HEK293T (cell line): Measurements from ENCODE around the gene LRP8.
"Not testable (repeated sequence)": the region's sequence is repeated elsewhere in the genome, so short reads cannot be mapped to it uniquely, and the experiment has no call there.

Experiments
- CTCF ChIA-PET: fragments of 350-600 bp; formaldehyde crosslinking; extraction: SDS; loops from one replicate; lab custom pipeline; 2021; ENCODE audit warnings: antibody characterized with exemption, inconsistent platforms; lab: Yijun Ruan, JAX
- POLR2A ChIA-PET: fragments of 350-600 bp; formaldehyde crosslinking; extraction: SDS; loops from one replicate; lab custom pipeline; 2020; ENCODE audit warnings: antibody characterized with exemption, inconsistent platforms; lab: Yijun Ruan, JAX
- DNase-seq: peaks from one replicate; pipeline ENCODE4 v3.0.0; 2012; ENCODE audit warnings: mixed read lengths; ENCODE audit errors: extremely low spot score
- ARNT ChIP-seq: fragments of 450-650 bp; IDR thresholded peaks from 2 replicates; pipeline ENCODE4 v1.6.1; 2017; ENCODE audit warnings: mild to moderate bottlenecking
- BHLHE40 ChIP-seq: fragments of 450-650 bp; IDR thresholded peaks from 2 replicates; pipeline ENCODE4 v1.6.1; 2016; ENCODE audit warnings: mild to moderate bottlenecking, moderate library complexity, borderline replicate concordance
- CTBP1 ChIP-seq: fragments of 450-650 bp; IDR thresholded peaks from 2 replicates; pipeline ENCODE4 v1.6.1; 2016; ENCODE audit warnings: borderline replicate concordance
- ELF4 ChIP-seq: fragments of 450-650 bp; IDR thresholded peaks from 2 replicates; pipeline ENCODE4 v1.6.1; 2017; ENCODE audit warnings: antibody characterized with exemption
- FOXA1 ChIP-seq: fragments of 450-650 bp; IDR thresholded peaks from 2 replicates; pipeline ENCODE4 v1.6.1; 2016; ENCODE audit warnings: mild to moderate bottlenecking
- FOXK2 ChIP-seq: fragments of 450-650 bp; IDR thresholded peaks from 2 replicates; pipeline ENCODE4 v1.6.1; 2016; ENCODE audit warnings: mild to moderate bottlenecking
- FOXM1 ChIP-seq: fragments of 450-650 bp; IDR thresholded peaks from 2 replicates; pipeline ENCODE4 v1.6.1; 2017; ENCODE audit warnings: mild to moderate bottlenecking, borderline replicate concordance
- HDGF ChIP-seq: fragments of 450-650 bp; IDR thresholded peaks from 2 replicates; pipeline ENCODE4 v1.6.1; 2017; ENCODE audit warnings: antibody characterized with exemption, borderline replicate concordance
- L3MBTL2 ChIP-seq: fragments of 450-650 bp; conservative IDR thresholded peaks from 2 replicates; pipeline ENCODE4 v1.6.1; 2016; ENCODE audit warnings: mild to moderate bottlenecking
- LEF1 ChIP-seq: fragments of 450-650 bp; IDR thresholded peaks from 2 replicates; pipeline ENCODE4 v1.6.1; 2017; ENCODE audit warnings: mild to moderate bottlenecking, borderline replicate concordance
- NFRKB ChIP-seq: fragments of 450-650 bp; IDR thresholded peaks from 2 replicates; pipeline ENCODE4 v1.6.1; 2016; ENCODE audit warnings: mild to moderate bottlenecking, moderate library complexity
- SP1 ChIP-seq: fragments of 450-650 bp; IDR thresholded peaks from 2 replicates; pipeline ENCODE4 v1.6.1; 2017
- SUZ12 ChIP-seq: fragments of 450-650 bp; IDR thresholded peaks from 2 replicates; pipeline ENCODE4 v1.6.1; 2016; ENCODE audit warnings: mild to moderate bottlenecking
- TARDBP ChIP-seq: fragments of 450-650 bp; IDR thresholded peaks from 2 replicates; pipeline ENCODE4 v1.6.1; 2016
- ZNF384 ChIP-seq: fragments of 450-650 bp; IDR thresholded peaks from 2 replicates; pipeline ENCODE4 v1.6.1; 2016
- TF ChIP-seq, protein P1 (sequence below): fragments of 450-650 bp; IDR thresholded peaks from 2 replicates; pipeline ENCODE4 v1.6.1; 2016

LRP8 gene

DNA sequence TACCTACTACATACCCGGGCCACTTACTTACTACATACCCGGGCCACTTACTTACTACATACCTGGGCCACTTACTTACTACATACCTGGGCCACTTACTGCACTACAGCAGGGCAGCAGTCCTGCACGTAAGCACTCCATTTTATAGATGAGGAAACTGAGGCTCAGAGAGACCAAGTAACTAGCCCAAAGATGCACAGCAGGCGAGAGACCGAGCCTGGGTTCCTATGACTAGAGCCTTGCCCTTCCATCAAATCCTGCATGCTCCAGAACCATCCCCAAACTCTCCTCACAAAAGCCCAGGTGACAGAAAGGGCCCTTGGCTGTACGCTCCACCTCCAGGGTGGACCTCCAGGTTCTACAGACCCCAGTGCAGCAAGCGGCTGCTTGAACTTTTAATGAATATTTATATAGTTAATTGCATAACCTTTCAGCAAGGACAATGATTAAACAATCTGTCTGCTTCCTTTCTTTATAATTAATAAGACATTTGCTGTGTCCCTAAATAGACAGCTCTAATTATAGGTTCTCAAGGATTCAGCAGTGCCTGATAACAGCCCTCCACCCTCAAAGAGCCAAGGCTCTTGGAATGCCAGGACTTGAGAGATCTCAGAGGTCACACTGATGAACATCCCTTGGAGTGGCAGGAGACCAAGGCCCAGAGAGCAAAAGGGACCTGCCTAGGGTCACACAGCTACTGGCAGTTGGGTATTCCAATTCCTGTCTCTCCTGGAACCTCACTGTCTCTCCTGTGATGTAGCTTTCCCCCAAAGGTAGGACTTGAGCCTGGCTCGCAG, 43.4 kb downstream of the LRP8 start:
- DNase-seq, result no peak
- TF ChIP-seq, protein P1, sequence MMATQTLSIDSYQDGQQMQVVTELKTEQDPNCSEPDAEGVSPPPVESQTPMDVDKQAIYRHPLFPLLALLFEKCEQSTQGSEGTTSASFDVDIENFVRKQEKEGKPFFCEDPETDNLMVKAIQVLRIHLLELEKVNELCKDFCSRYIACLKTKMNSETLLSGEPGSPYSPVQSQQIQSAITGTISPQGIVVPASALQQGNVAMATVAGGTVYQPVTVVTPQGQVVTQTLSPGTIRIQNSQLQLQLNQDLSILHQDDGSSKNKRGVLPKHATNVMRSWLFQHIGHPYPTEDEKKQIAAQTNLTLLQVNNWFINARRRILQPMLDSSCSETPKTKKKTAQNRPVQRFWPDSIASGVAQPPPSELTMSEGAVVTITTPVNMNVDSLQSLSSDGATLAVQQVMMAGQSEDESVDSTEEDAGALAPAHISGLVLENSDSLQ, result no peak
- TF ChIP-seq ELF4 (no peak), FOXK2 (no peak), FOXA1 (no peak), ZNF384 (no peak), SUZ12 (no peak), L3MBTL2 (no peak), NFRKB (no peak), CTBP1 (no peak), HDGF (no peak)
- POLR2A ChIA-PET, result no interaction called here
- CTCF ChIA-PET, result no interaction called here

DNA sequence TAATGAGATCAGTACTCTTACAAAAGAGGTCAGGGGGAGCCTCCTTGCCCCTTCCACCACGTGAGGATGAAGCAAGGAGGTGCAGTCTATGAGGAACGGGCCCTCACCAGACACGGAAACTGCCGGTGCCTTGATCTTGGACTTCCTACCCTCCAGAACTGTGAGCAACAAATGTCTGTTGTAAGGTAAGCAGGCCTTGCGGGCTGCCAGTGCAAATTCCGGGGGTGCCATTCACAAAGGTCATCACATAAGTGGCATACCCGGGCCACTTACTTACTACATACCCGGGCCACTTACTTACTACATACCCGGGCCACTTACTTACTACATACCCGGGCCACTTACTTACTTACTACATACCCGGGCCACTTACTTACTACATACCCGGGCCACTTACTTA, 44.7 kb downstream of the LRP8 start:
- CTCF ChIA-PET, POLR2A ChIA-PET: not testable (repeated sequence)

DNA sequence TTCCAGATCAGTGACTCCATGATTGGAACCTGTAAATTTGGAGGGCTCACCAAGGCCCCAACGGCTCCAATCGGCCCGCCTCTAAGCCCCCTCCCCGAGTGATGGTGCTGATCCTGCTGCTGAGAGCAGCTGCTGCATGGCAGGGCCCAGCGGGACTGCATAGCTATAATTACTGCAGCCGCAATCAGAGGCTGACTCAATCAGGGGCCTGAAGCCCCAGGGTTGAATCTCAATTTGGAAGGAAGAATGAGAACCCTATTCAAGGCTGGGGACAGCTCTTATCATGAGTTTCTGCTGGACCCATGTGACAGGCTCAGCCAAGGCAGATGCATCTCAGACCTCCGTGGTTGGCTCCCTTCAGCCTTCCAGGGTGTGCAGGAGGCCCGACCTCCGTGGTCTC, 46.7 kb downstream of the LRP8 start:
- ChIA-PET CTCF (interaction anchor here (1.0 kb wide), 1 partner anchor 10 kb away, joined by 3 read pairs; no protein-coding TSS in a partner anchor), POLR2A (no interaction called here)
- no peak for DNase-seq
- TF ChIP-seq NFRKB, result no peak
- no peak for TF ChIP-seq ZNF384
- TF ChIP-seq, protein P1, result no peak
- no peak for TF ChIP-seq SUZ12
- TF ChIP-seq TARDBP, result no peak
- no peak for TF ChIP-seq FOXK2
- no peak for TF ChIP-seq BHLHE40
- no peak for TF ChIP-seq FOXA1
- TF ChIP-seq CTBP1, result no peak
- no peak for TF ChIP-seq L3MBTL2
- no peak for TF ChIP-seq HDGF
- no peak for TF ChIP-seq ELF4
- TF ChIP-seq SP1, result no peak
- no peak for TF ChIP-seq ARNT
- TF ChIP-seq LEF1, result no peak
- no peak for TF ChIP-seq FOXM1

More for the DNA sequence above, 44.7 kb downstream of the LRP8 start:
- DNase-seq, result not testable (repeated sequence)

DNA sequence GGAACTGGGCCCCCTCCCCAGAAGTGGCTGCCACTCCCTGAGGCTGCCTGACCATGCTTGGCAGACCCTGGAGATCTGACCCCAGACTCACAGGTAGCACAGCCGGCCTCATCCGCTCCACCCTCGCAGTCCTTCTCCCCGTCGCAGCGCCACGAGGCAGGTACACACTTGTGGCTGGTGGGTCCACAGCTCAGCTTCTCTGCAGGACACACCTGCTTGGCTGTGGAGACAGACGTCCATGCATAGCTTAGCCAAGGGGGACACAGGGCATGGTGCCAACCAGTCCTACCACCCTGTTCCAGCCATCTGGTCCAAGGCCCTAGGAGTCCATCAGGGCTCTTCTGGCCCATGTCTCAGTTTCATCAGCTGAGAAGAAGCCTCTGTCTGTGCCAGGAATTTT, 47.4 kb downstream of the LRP8 start:
- POLR2A ChIA-PET, result no interaction called here
- TF ChIP-seq SP1, result no peak
- TF ChIP-seq FOXA1, result no peak
- TF ChIP-seq, protein P1, result no peak
- TF ChIP-seq NFRKB, result no peak
- no peak for TF ChIP-seq CTBP1
- TF ChIP-seq ZNF384, result no peak
- no peak for TF ChIP-seq BHLHE40
- no peak for TF ChIP-seq HDGF
- no peak for TF ChIP-seq FOXK2
- no peak for TF ChIP-seq ELF4
- no peak for TF ChIP-seq TARDBP
- TF ChIP-seq ARNT, result no peak
- CTCF ChIA-PET, result interaction anchor here (1.0 to 3.5 kb wide), 2 partner anchors 11 to 113 kb away, joined by 3 to 28 read pairs; no protein-coding TSS in a partner anchor
- DNase-seq, result no peak

DNA sequence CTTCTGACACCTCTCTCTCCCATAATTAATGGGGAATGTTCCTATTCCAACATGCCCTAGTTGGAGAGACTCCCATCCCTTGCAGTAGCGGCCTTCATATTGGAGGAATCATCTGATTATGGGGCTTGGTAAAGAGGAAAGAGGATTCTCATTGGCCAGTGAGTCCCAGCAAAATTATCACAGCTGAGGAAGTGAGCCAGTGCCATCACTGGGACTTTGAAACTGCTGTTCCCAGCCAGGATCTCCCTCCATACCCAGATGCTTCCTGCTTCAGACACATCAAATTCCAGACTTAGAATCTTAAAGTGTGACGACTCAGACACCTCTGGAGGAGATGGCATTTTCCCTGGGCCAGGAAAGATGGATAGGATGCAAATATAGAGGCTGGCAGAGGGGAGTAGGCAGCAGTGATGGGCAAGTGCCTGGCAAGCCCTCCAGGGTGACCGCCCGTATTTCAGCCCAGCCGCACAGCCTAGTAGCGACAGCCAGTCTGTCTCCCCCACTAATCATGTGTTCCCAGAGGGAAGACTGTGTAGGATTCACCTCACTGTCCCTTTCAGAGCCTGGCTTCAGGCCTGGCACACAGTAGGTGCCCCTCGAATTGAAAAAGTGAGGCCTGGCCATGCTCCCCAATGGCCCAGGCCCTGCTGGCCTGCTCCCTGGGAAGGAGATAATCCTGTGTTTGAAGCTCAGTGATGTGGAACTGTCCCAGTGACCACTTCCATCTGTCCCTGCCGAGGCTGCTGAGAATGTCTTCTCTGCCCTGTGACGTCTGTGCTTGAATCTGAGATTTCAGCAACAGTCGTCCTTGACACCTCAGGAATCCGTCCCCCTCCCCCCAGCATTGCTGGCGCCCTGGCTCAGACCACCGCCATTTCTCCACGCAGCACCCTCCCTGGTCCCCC, 48.3 kb downstream of the LRP8 start:
- no peak for DNase-seq
- POLR2A ChIA-PET, result no interaction called here

More for the DNA sequence above, 48.3 kb downstream of the LRP8 start:
- CTCF ChIA-PET, result interaction anchor here (0.8 to 3.5 kb wide), 6 partner anchors 11 to 206 kb away, joined by 3 to 28 read pairs (median 7); no protein-coding TSS in a partner anchor
- TF ChIP-seq FOXK2 (no peak), LEF1 (no peak), TARDBP (no peak), HDGF (no peak)
- TF ChIP-seq, protein P1, result no peak
